H9 (cell line): ENCODE measurements around the gene SCN8A. TPM values are rescaled to one million over a fixed set of nuclear protein-coding genes. Genes with fewer than 3 reads are reported as not detected.

Experiments
- DNase-seq: peaks from one replicate; pipeline ENCODE4 v3.0.0-alpha.2; 2017
- H2AFZ ChIP-seq: one replicate; pipeline ENCODE4 v1.6.1; 2013; ENCODE audit warnings: mild to moderate bottlenecking, low read length, control low read depth, moderate library complexity
- H2AK5ac ChIP-seq: 2 replicates; pipeline ENCODE4 v1.6.1; 2013; ENCODE audit warnings: low read length, control low read depth, mixed read lengths; ENCODE audit not compliant: insufficient read length
- H2BK120ac ChIP-seq: one replicate; pipeline ENCODE4 v1.6.1; 2013; ENCODE audit warnings: low read depth, mild to moderate bottlenecking, low read length, control low read depth, inconsistent platforms; ENCODE audit not compliant: poor library complexity, severe bottlenecking
- H2BK12ac ChIP-seq: 2 replicates; pipeline ENCODE4 v1.6.1; 2013; ENCODE audit warnings: low read length, control low read depth, mixed read lengths, low read depth; ENCODE audit not compliant: insufficient read length
- H2BK15ac ChIP-seq: 2 replicates; pipeline ENCODE4 v1.6.1; 2013; ENCODE audit warnings: low read depth, low read length, control low read depth
- H2BK20ac ChIP-seq: one replicate; pipeline ENCODE4 v1.6.1; 2013; ENCODE audit warnings: low read depth, mild to moderate bottlenecking, low read length, control low read depth, inconsistent platforms; ENCODE audit not compliant: poor library complexity, severe bottlenecking
- H2BK5ac ChIP-seq: 2 replicates; pipeline ENCODE4 v1.6.1; 2013; ENCODE audit warnings: low read length, control low read depth, mixed read lengths; ENCODE audit not compliant: insufficient read length
- H3K14ac ChIP-seq: 2 replicates; pipeline ENCODE4 v1.6.1; 2013; ENCODE audit warnings: low read length, control low read depth; ENCODE audit not compliant: insufficient read depth
- H3K18ac ChIP-seq: 2 replicates; pipeline ENCODE4 v1.6.1; 2013; ENCODE audit warnings: low read depth, mild to moderate bottlenecking, mixed read lengths, low read length, control low read depth; ENCODE audit not compliant: insufficient read length
- H3K23ac ChIP-seq: 2 replicates; pipeline ENCODE4 v1.6.1; 2013; ENCODE audit warnings: low read length, control low read depth, mixed read lengths, low read depth; ENCODE audit not compliant: insufficient read length
- H3K23me2 ChIP-seq: 2 replicates; pipeline ENCODE4 v1.6.1; 2013; ENCODE audit warnings: low read depth, mild to moderate bottlenecking, mixed read lengths, low read length, control low read depth; ENCODE audit not compliant: insufficient read length, poor library complexity, severe bottlenecking
- H3K27ac ChIP-seq: 2 replicates; pipeline ENCODE4 v1.5.1; 2013; ENCODE audit warnings: low read length, control low read depth, mixed read lengths, low read depth; ENCODE audit not compliant: insufficient read length
- H3K27me3 ChIP-seq: 2 replicates; pipeline ENCODE4 v1.6.1; 2013; ENCODE audit warnings: low read length, control low read depth, inconsistent platforms; ENCODE audit not compliant: insufficient read depth
- H3K4ac ChIP-seq: 2 replicates; pipeline ENCODE4 v1.6.1; 2013; ENCODE audit warnings: low read depth, mild to moderate bottlenecking, control low read depth, inconsistent platforms, low read length, moderate library complexity
- H3K4me1 ChIP-seq: 2 replicates; pipeline ENCODE4 v1.6.1; 2013; ENCODE audit warnings: low read length, control low read depth, inconsistent platforms; ENCODE audit not compliant: insufficient read depth
- H3K4me2 ChIP-seq: 2 replicates; pipeline ENCODE4 v1.6.1; 2013; ENCODE audit warnings: low read length, control low read depth, mixed read lengths; ENCODE audit not compliant: insufficient read length, insufficient read depth
- H3K56ac ChIP-seq: 2 replicates; pipeline ENCODE4 v1.6.1; 2013; ENCODE audit warnings: low read depth, mild to moderate bottlenecking, mixed read lengths, low read length, control low read depth; ENCODE audit not compliant: insufficient read length
- H3K79me1 ChIP-seq: 2 replicates; pipeline ENCODE4 v1.6.1; 2013; ENCODE audit warnings: low read depth, mild to moderate bottlenecking, moderate library complexity, low read length, control low read depth, inconsistent platforms; ENCODE audit not compliant: insufficient read depth, poor library complexity, severe bottlenecking
- H3K79me2 ChIP-seq: 2 replicates; pipeline ENCODE4 v1.6.1; 2013; ENCODE audit warnings: low read length, control low read depth, inconsistent platforms; ENCODE audit not compliant: insufficient read depth
- H3K9ac ChIP-seq: 2 replicates; pipeline ENCODE4 v1.6.1; 2013; ENCODE audit warnings: low read length, control low read depth, mixed read lengths; ENCODE audit not compliant: insufficient read length; ENCODE audit errors: extremely low read depth
- H3K9me3 ChIP-seq: one replicate; pipeline ENCODE4 v1.6.1; 2013; ENCODE audit warnings: low read depth, low read length, inconsistent platforms; ENCODE audit not compliant: control insufficient read depth
- H3T11ph ChIP-seq: one replicate; pipeline ENCODE4 v1.6.1; 2013; ENCODE audit warnings: mild to moderate bottlenecking, low read length, control low read depth, inconsistent platforms
- H4K20me1 ChIP-seq: one replicate; pipeline ENCODE4 v1.6.1; 2013; ENCODE audit not compliant: control insufficient read depth, insufficient read length, insufficient read depth
- H4K5ac ChIP-seq: 2 replicates; pipeline ENCODE4 v1.6.1; 2013; ENCODE audit warnings: low read depth, mild to moderate bottlenecking, mixed read lengths, low read length, control low read depth; ENCODE audit not compliant: insufficient read length
- H4K8ac ChIP-seq: replicated peaks from 2 replicates; pipeline ENCODE4 v1.6.1; 2013; ENCODE audit warnings: low read length, control low read depth, mixed read lengths, low read depth; ENCODE audit not compliant: insufficient read length
- H4K91ac ChIP-seq: 2 replicates; pipeline ENCODE4 v1.6.1; 2013; ENCODE audit warnings: low read depth, mild to moderate bottlenecking, moderate library complexity, mixed read lengths, low read length, control low read depth; ENCODE audit not compliant: insufficient read length
- H3K27ac Mint-ChIP-seq, 3 experiments: 2 replicates in 2 of 3; 3 replicates in 1 of 3; pipeline ENCODE4 v1.8.0; 2020 to 2021; ENCODE audit warnings: mixed read lengths in 3 of 3, mild to moderate bottlenecking in 1 of 3, moderate library complexity in 1 of 3
- H3K27me3 Mint-ChIP-seq: 2 replicates; pipeline ENCODE4 v1.8.0; 2021; ENCODE audit warnings: low read depth, mild to moderate bottlenecking, moderate library complexity, mixed read lengths
- H3K36me3 Mint-ChIP-seq, 3 experiments: 2 replicates in 2 of 3; 3 replicates in 1 of 3; pipeline ENCODE4 v1.8.0; 2020 to 2021; ENCODE audit warnings: low read depth in 3 of 3, mixed read lengths in 3 of 3; ENCODE audit not compliant: insufficient read depth in 1 of 3
- H3K4me1 Mint-ChIP-seq, 2 experiments: 2 replicates each; pipeline ENCODE4 v1.8.0; 2020; ENCODE audit warnings: mixed read lengths in 2 of 2
- H3K4me3 Mint-ChIP-seq, 2 experiments: 2 replicates in 1 of 2; 3 replicates in 1 of 2; pipeline ENCODE4 v1.8.0; 2020 to 2021; ENCODE audit warnings: mild to moderate bottlenecking in 2 of 2, mixed read lengths in 2 of 2, moderate library complexity in 1 of 2
- H3K9me3 Mint-ChIP-seq, 2 experiments: 2 replicates in 1 of 2; 3 replicates in 1 of 2; pipeline ENCODE4 v1.8.0; 2020; ENCODE audit warnings: mild to moderate bottlenecking in 2 of 2, mixed read lengths in 2 of 2, moderate library complexity in 1 of 2
- CTCF ChIP-seq: fragments of 200-600 bp; sonication (generic); conservative IDR thresholded peaks from 3 replicates; pipeline ENCODE4 v1.8.0; 2021; ENCODE audit warnings: antibody characterized with exemption, mild to moderate bottlenecking
- WGBS: extraction: QIAGEN DNeasy Blood & Tissue Kit; methylation state at CpG from one replicate; pipeline ENCODE4 v1.1.7; 2013; ENCODE audit warnings: missing lambda C conversion rate, low lambda C conversion rate, mixed read lengths; ENCODE audit not compliant: insufficient read length; ENCODE audit errors: extremely low coverage; 5-methylcytosine and 5-hydroxymethylcytosine counted together
- total RNA-seq: library from RNA; stranded (reverse); gene quantifications from 2 replicates; pipeline ENCODE4 v1.2.1, GENCODE V29; 2021

SCN8A gene
- total RNA-seq, 1 experiment from 2014 or later = 15.2 TPM

- Histone ChIP-seq H3K27ac (no peak overlapping the region), H3K18ac (no peak overlapping the region), H2BK5ac (no peak overlapping the region), H3T11ph (no peak overlapping the region), H3K9ac (no peak overlapping the region), H2BK120ac (no peak overlapping the region), H3K27me3 (peaks cover 4% of the 10 kb centered on the region; the same call in 1 of the 2 replicates), H3K79me2 (no peaks in the 10 kb centered on the region), H2AFZ (no peak overlapping the region), H2BK15ac (no peak overlapping the region), H2AK5ac (no peak overlapping the region), H3K79me1 (no peaks in the 10 kb centered on the region), H3K4me2 (no peak overlapping the region), H2BK20ac (no peak overlapping the region), H4K8ac (no peak overlapping the region), H3K23ac (no peak overlapping the region), H2BK12ac (no peak overlapping the region), H3K9me3 (no peaks in the 10 kb centered on the region), H4K91ac (no peak overlapping the region), H3K14ac (no peak overlapping the region), H3K56ac (no peak overlapping the region), H3K4me1 (no peaks in the 10 kb centered on the region), H3K23me2 (peaks cover 4% of the 10 kb centered on the region), H4K5ac (no peak overlapping the region), H3K4ac (no peak overlapping the region), H4K20me1 (no peaks in the 10 kb centered on the region)
- no peak for TF ChIP-seq CTCF
- H3K9me3 Mint-ChIP-seq = no peaks in the 10 kb centered on the region
- H3K36me3 Mint-ChIP-seq = peaks cover 0 to 4% (median 0%) of the 10 kb centered on the region in 3 experiments; a peak in 2 of 7 replicates
- H3K27ac Mint-ChIP-seq = peak overlapping the region in 1 of 3 experiments; percentile 5; a peak in 1 of 7 replicates
- no peak overlapping the region for H3K4me3 Mint-ChIP-seq
- peaks cover 23 to 45% of the 10 kb centered on the region in 2 experiments for H3K4me1 Mint-ChIP-seq
- WGBS = no CpG with 5 or more reads among the region's 13 CpGs
- peaks cover 41% of the 10 kb centered on the region for H3K27me3 Mint-ChIP-seq
- DNase-seq = no peak
Measured at GRCh38 chr12:51812871-51813270, 221.8 kb downstream of the SCN8A start.
